ENCODE measurements around the gene ABHD2.

The ABHD2 gene

GRCh38 chr15:89103481-89104171 lies 15.4 kb downstream of the ABHD2 start:
- Mint-ChIP-seq H3K4me1 (ENCODE audit: low read depth) (peaks cover 41% of the 10 kb centered on the region), H3K4me3 (no peak overlapping the region), H3K36me3 (peaks cover 12% of the 10 kb centered on the region), H3K27ac (no peak overlapping the region), H3K9me3 (ENCODE audit: low read depth) (no peaks in the 10 kb centered on the region), H3K27me3 (no peaks in the 10 kb centered on the region)

GRCh38 chr15:89104172-89104564 lies 15.9 kb downstream of the ABHD2 start:
- Mint-ChIP-seq H3K27me3 (no peaks in the 10 kb centered on the region), H3K27ac (no peak overlapping the region), H3K9me3 (ENCODE audit: low read depth) (no peaks in the 10 kb centered on the region), H3K36me3 (peaks cover 12% of the 10 kb centered on the region), H3K4me3 (no peak overlapping the region), H3K4me1 (ENCODE audit: low read depth) (peaks cover 40% of the 10 kb centered on the region)

- peaks cover 12% of the 10 kb centered on the region for H3K36me3 Mint-ChIP-seq
- no peak overlapping the region for H3K4me3 Mint-ChIP-seq
- H3K27ac Mint-ChIP-seq, result no peak overlapping the region
- H3K4me1 Mint-ChIP-seq (ENCODE audit: low read depth), result peaks cover 40% of the 10 kb centered on the region
- H3K9me3 Mint-ChIP-seq (ENCODE audit: low read depth), result no peaks in the 10 kb centered on the region
- H3K27me3 Mint-ChIP-seq, result no peaks in the 10 kb centered on the region
These were observed 16.9 kb downstream of the ABHD2 start for GRCh38 chr15:89105147-89105546.

- Mint-ChIP-seq H3K27me3 (no peaks in the 10 kb centered on the region), H3K36me3 (peaks cover 12% of the 10 kb centered on the region), H3K4me1 (ENCODE audit: low read depth) (peaks cover 33% of the 10 kb centered on the region), H3K27ac (no peak overlapping the region), H3K4me3 (no peak overlapping the region), H3K9me3 (ENCODE audit: low read depth) (no peaks in the 10 kb centered on the region)
These were observed 17.9 kb downstream of the ABHD2 start for GRCh38 chr15:89106200-89106599.

GRCh38 chr15:89107984-89108383 lies 19.7 kb downstream of the ABHD2 start:
- no peak overlapping the region for H3K27ac Mint-ChIP-seq
- H3K4me1 Mint-ChIP-seq (ENCODE audit: low read depth), result peaks cover 33% of the 10 kb centered on the region
- no peaks in the 10 kb centered on the region for H3K27me3 Mint-ChIP-seq
- H3K4me3 Mint-ChIP-seq, result no peak overlapping the region
- H3K36me3 Mint-ChIP-seq, result peaks cover 6% of the 10 kb centered on the region
- no peaks in the 10 kb centered on the region for H3K9me3 Mint-ChIP-seq (ENCODE audit: low read depth)

- no peaks in the 10 kb centered on the region for H3K27me3 Mint-ChIP-seq
- no peaks in the 10 kb centered on the region for H3K9me3 Mint-ChIP-seq (ENCODE audit: low read depth)
- peaks cover 36% of the 10 kb centered on the region for H3K4me1 Mint-ChIP-seq (ENCODE audit: low read depth)
- no peak overlapping the region for H3K4me3 Mint-ChIP-seq
- peaks cover 8% of the 10 kb centered on the region for H3K36me3 Mint-ChIP-seq
- H3K27ac Mint-ChIP-seq, result no peak overlapping the region
These were observed 20.6 kb downstream of the ABHD2 start for GRCh38 chr15:89108835-89109234.

- Mint-ChIP-seq H3K9me3 (ENCODE audit: low read depth) (no peaks in the 10 kb centered on the region), H3K27ac (no peak overlapping the region), H3K4me1 (ENCODE audit: low read depth) (peaks cover 36% of the 10 kb centered on the region), H3K27me3 (no peaks in the 10 kb centered on the region), H3K36me3 (peaks cover 9% of the 10 kb centered on the region), H3K4me3 (no peak overlapping the region)
These were observed 21.0 kb downstream of the ABHD2 start for GRCh38 chr15:89109238-89109637.

- H3K27me3 Mint-ChIP-seq, result no peaks in the 10 kb centered on the region
- H3K4me3 Mint-ChIP-seq, result no peak overlapping the region
- H3K36me3 Mint-ChIP-seq, result peaks cover 9% of the 10 kb centered on the region
- peaks cover 36% of the 10 kb centered on the region for H3K4me1 Mint-ChIP-seq (ENCODE audit: low read depth)
- H3K27ac Mint-ChIP-seq, result no peak overlapping the region
- no peaks in the 10 kb centered on the region for H3K9me3 Mint-ChIP-seq (ENCODE audit: low read depth)
These were observed 21.8 kb downstream of the ABHD2 start for GRCh38 chr15:89110060-89110459.

GRCh38 chr15:89111352-89111751 lies 23.1 kb downstream of the ABHD2 start:
- Mint-ChIP-seq H3K9me3 (ENCODE audit: low read depth) (no peaks in the 10 kb centered on the region), H3K36me3 (peaks cover 9% of the 10 kb centered on the region), H3K4me1 (ENCODE audit: low read depth) (peaks cover 34% of the 10 kb centered on the region), H3K4me3 (no peak overlapping the region), H3K27me3 (no peaks in the 10 kb centered on the region), H3K27ac (no peak overlapping the region)

GRCh38 chr15:89111961-89112340 lies 23.7 kb downstream of the ABHD2 start:
- Mint-ChIP-seq H3K9me3 (ENCODE audit: low read depth) (no peaks in the 10 kb centered on the region), H3K27ac (no peak overlapping the region), H3K36me3 (peaks cover 8% of the 10 kb centered on the region), H3K27me3 (no peaks in the 10 kb centered on the region), H3K4me1 (ENCODE audit: low read depth) (peaks cover 31% of the 10 kb centered on the region), H3K4me3 (no peak overlapping the region)

- Mint-ChIP-seq H3K27me3 (no peaks in the 10 kb centered on the region), H3K4me3 (no peak overlapping the region), H3K9me3 (ENCODE audit: low read depth) (no peaks in the 10 kb centered on the region), H3K4me1 (ENCODE audit: low read depth) (peaks cover 27% of the 10 kb centered on the region), H3K36me3 (peaks cover 7% of the 10 kb centered on the region), H3K27ac (peak overlapping the region; percentile 66)
These were observed 24.2 kb downstream of the ABHD2 start for GRCh38 chr15:89112341-89112971.

GRCh38 chr15:89113296-89114024 lies 25.2 kb downstream of the ABHD2 start:
- no peak overlapping the region for H3K4me3 Mint-ChIP-seq
- H3K9me3 Mint-ChIP-seq (ENCODE audit: low read depth), result no peaks in the 10 kb centered on the region
- peaks cover 7% of the 10 kb centered on the region for H3K36me3 Mint-ChIP-seq
- H3K4me1 Mint-ChIP-seq (ENCODE audit: low read depth), result peaks cover 18% of the 10 kb centered on the region
- H3K27me3 Mint-ChIP-seq, result no peaks in the 10 kb centered on the region
- H3K27ac Mint-ChIP-seq, result no peak overlapping the region

- H3K27me3 Mint-ChIP-seq, result no peaks in the 10 kb centered on the region
- peaks cover 15% of the 10 kb centered on the region for H3K4me1 Mint-ChIP-seq (ENCODE audit: low read depth)
- H3K27ac Mint-ChIP-seq, result no peak overlapping the region
- no peaks in the 10 kb centered on the region for H3K9me3 Mint-ChIP-seq (ENCODE audit: low read depth)
- H3K36me3 Mint-ChIP-seq, result peaks cover 10% of the 10 kb centered on the region
- no peak overlapping the region for H3K4me3 Mint-ChIP-seq
These were observed 26.7 kb downstream of the ABHD2 start for GRCh38 chr15:89114990-89115389.

GRCh38 chr15:89115547-89115946 lies 27.3 kb downstream of the ABHD2 start:
- H3K36me3 Mint-ChIP-seq, result peaks cover 10% of the 10 kb centered on the region
- H3K27ac Mint-ChIP-seq, result no peak overlapping the region
- H3K4me3 Mint-ChIP-seq, result no peak overlapping the region
- peaks cover 13% of the 10 kb centered on the region for H3K4me1 Mint-ChIP-seq (ENCODE audit: low read depth)
- no peaks in the 10 kb centered on the region for H3K9me3 Mint-ChIP-seq (ENCODE audit: low read depth)
- H3K27me3 Mint-ChIP-seq, result no peaks in the 10 kb centered on the region

- Mint-ChIP-seq H3K4me3 (no peak overlapping the region), H3K36me3 (peaks cover 10% of the 10 kb centered on the region), H3K27me3 (no peaks in the 10 kb centered on the region), H3K4me1 (ENCODE audit: low read depth) (peaks cover 11% of the 10 kb centered on the region), H3K9me3 (ENCODE audit: low read depth) (no peaks in the 10 kb centered on the region), H3K27ac (no peak overlapping the region)
These were observed 28.1 kb downstream of the ABHD2 start for GRCh38 chr15:89116404-89116803.
